Endodermal cell (in vitro differentiated cells): Measurements from ENCODE around the gene PCSK1. TPM values are rescaled to one million over a fixed set of nuclear protein-coding genes. Genes with fewer than 3 reads are reported as not detected.

ENCODE experiments used
- DNase-seq: peaks from one replicate; pipeline ENCODE4 v3.0.0-alpha.2; 2017
- H3K27ac ChIP-seq: 2 replicates; pipeline ENCODE4 v1.5.1; 2013; ENCODE audit warnings: mild to moderate bottlenecking, low read depth, low read length, moderate library complexity
- H3K27me3 ChIP-seq: 2 replicates; pipeline ENCODE4 v1.6.1; 2013; ENCODE audit warnings: mild to moderate bottlenecking, low read length, moderate library complexity; ENCODE audit not compliant: insufficient read depth, control insufficient read depth, poor library complexity, severe bottlenecking
- H3K36me3 ChIP-seq: 2 replicates; pipeline ENCODE4 v1.7.0; 2013; ENCODE audit warnings: mild to moderate bottlenecking, low read length, moderate library complexity; ENCODE audit not compliant: control insufficient read depth, insufficient read depth
- H3K4me1 ChIP-seq: one replicate; pipeline ENCODE4 v1.7.0; 2013; ENCODE audit warnings: low read length; ENCODE audit not compliant: control insufficient read depth, insufficient read depth
- H3K4me3 ChIP-seq: 2 replicates; pipeline ENCODE4 v1.5.1; 2013; ENCODE audit warnings: mild to moderate bottlenecking, low read length, moderate library complexity
- H3K9ac ChIP-seq: 2 replicates; pipeline ENCODE4 v1.6.1; 2013; ENCODE audit warnings: mild to moderate bottlenecking, low read length, moderate library complexity; ENCODE audit not compliant: poor library complexity, severe bottlenecking; ENCODE audit errors: extremely low read depth
- H3K9me3 ChIP-seq: 2 replicates; pipeline ENCODE4 v1.6.1; 2013; ENCODE audit warnings: mild to moderate bottlenecking, low read length, moderate library complexity; ENCODE audit not compliant: control insufficient read depth
- H3K27ac Mint-ChIP-seq: 2 replicates; pipeline ENCODE4 v1.8.0; 2020; ENCODE audit warnings: mixed read lengths
- H3K27me3 Mint-ChIP-seq: 2 replicates; pipeline ENCODE4 v1.8.0; 2021; ENCODE audit warnings: mild to moderate bottlenecking, mixed read lengths; ENCODE audit not compliant: insufficient read depth
- H3K36me3 Mint-ChIP-seq: 2 replicates; pipeline ENCODE4 v1.8.0; 2020; ENCODE audit warnings: low read depth, mixed read lengths
- H3K4me1 Mint-ChIP-seq: 2 replicates; pipeline ENCODE4 v1.8.0; 2020; ENCODE audit warnings: mixed read lengths
- H3K4me3 Mint-ChIP-seq: 2 replicates; pipeline ENCODE4 v1.8.0; 2020; ENCODE audit warnings: mild to moderate bottlenecking, moderate library complexity, mixed read lengths
- H3K9me3 Mint-ChIP-seq: 2 replicates; pipeline ENCODE4 v1.8.0; 2020; ENCODE audit warnings: mild to moderate bottlenecking, mixed read lengths
- CTCF ChIP-seq: fragments of 200-600 bp; sonication (generic); conservative IDR thresholded peaks from 2 replicates; pipeline ENCODE4 v1.5.0; 2021; ENCODE audit warnings: antibody characterized with exemption, mild to moderate bottlenecking
- WGBS, 2 experiments: methylation state at CpG; one replicate each; pipeline versions ENCODE4 v1.1.5 to v1.1.7; 2013; ENCODE audit warnings: missing lambda C conversion rate in 2 of 2, mixed read lengths in 1 of 2; ENCODE audit not compliant: insufficient coverage in 1 of 2, insufficient read length in 1 of 2; 5-methylcytosine and 5-hydroxymethylcytosine counted together
- total RNA-seq, 2 donors: library from RNA; stranded (reverse); fragmentation: NEBNext Ultra II Directional in 1 of 2; extraction: Animal tissue kit (Norgen Biotek cat#: 25700) in 1 of 2; gene quantifications; 2 replicates in 1 of 2; 3 replicates in 1 of 2; pipeline ENCODE4 v1.2.1, GENCODE V29; 2021

PCSK1 gene
- total RNA-seq, 2 donors from 2014 or later: not detected

- WGBS, 2 experiments: 74 to 93% methylated on average over 3 to 4 of the region's 4 CpGs
- no peaks in the 10 kb centered on the region for H3K4me1 ChIP-seq
- no peaks in the 10 kb centered on the region for H3K36me3 ChIP-seq
- H3K27me3 ChIP-seq: no peaks in the 10 kb centered on the region
- TF ChIP-seq CTCF: no peak
- no peak overlapping the region for H3K27ac ChIP-seq
- Mint-ChIP-seq H3K9me3 (peaks cover 2% of the 10 kb centered on the region), H3K4me3 (no peak overlapping the region), H3K27me3 (no peaks in the 10 kb centered on the region), H3K36me3 (no peaks in the 10 kb centered on the region), H3K4me1 (no peaks in the 10 kb centered on the region), H3K27ac (no peak overlapping the region)
- no peak for DNase-seq
- H3K4me3 ChIP-seq: no peak overlapping the region
- no peak overlapping the region for H3K9ac ChIP-seq
- no peaks in the 10 kb centered on the region for H3K9me3 ChIP-seq
These were observed 22.7 kb upstream of the PCSK1 start for GRCh38 chr5:96455789-96456188.

GRCh38 chr5:96453394-96453793 is 20.3 kb upstream of the PCSK1 start:
- Mint-ChIP-seq H3K4me1 (no peaks in the 10 kb centered on the region), H3K27me3 (no peaks in the 10 kb centered on the region), H3K36me3 (no peaks in the 10 kb centered on the region), H3K4me3 (no peak overlapping the region), H3K9me3 (peaks cover 2% of the 10 kb centered on the region), H3K27ac (no peak overlapping the region)
- Histone ChIP-seq H3K4me1 (no peaks in the 10 kb centered on the region), H3K9ac (no peak overlapping the region), H3K36me3 (no peaks in the 10 kb centered on the region), H3K27ac (no peak overlapping the region), H3K9me3 (no peaks in the 10 kb centered on the region), H3K27me3 (no peaks in the 10 kb centered on the region), H3K4me3 (no peak overlapping the region)
- DNase-seq: no peak
- 84 to 92% methylated on average over 3 of the region's 3 CpGs for WGBS, 2 experiments
- TF ChIP-seq CTCF: no peak

DNA sequence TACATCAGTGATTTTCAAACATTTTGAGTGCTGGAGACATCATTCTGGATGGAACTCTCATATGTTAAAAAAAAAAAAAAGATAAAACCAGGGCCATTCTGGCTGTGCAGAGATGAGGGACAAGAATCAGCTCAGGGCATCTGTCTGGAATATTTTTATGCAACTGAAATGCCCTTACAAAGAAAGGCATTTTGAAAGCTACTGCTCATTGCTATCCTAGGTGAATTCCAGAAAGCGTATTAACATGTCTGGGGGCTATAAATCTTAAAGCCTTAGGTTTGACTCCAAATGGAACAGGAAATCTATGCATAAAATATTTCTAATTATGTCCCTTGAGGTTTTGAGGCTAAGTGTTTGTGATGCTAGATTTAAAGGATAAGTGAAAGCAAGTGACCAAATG is 14.9 kb upstream of the PCSK1 start:
- Mint-ChIP-seq H3K9me3 (peaks cover 2% of the 10 kb centered on the region), H3K27me3 (no peaks in the 10 kb centered on the region), H3K4me3 (no peak overlapping the region), H3K27ac (no peak overlapping the region), H3K36me3 (no peaks in the 10 kb centered on the region), H3K4me1 (no peaks in the 10 kb centered on the region)
- Histone ChIP-seq H3K27ac (no peak overlapping the region), H3K4me3 (no peak overlapping the region), H3K4me1 (no peaks in the 10 kb centered on the region), H3K9ac (no peak overlapping the region), H3K9me3 (no peaks in the 10 kb centered on the region), H3K36me3 (no peaks in the 10 kb centered on the region), H3K27me3 (peaks cover 4% of the 10 kb centered on the region)
- no peak for DNase-seq
- TF ChIP-seq CTCF: no peak
- WGBS, 2 experiments: 81% methylated on average over 1 of the region's 1 CpG; no CpG with 5 or more reads in 1 of the 2 experiments
